Epithelial cell of esophagus (primary cell): ENCODE data around the gene SETD5.
A peak's percentile ranks its signal among the peaks of the same experiment; 100 is the strongest.

Experiments
- DNase-seq: peaks from one replicate; pipeline ENCODE4 v3.0.0; 2010; ENCODE audit warnings: low read depth
- H3K4me3 ChIP-seq: 2 replicates; pipeline ENCODE4 v1.5.1; 2011; ENCODE audit warnings: mild to moderate bottlenecking, low read length, control low read depth
- TF ChIP-seq, protein P1 (sequence below): IDR thresholded peaks from 2 replicates; pipeline ENCODE4 v1.5.1; 2011; ENCODE audit warnings: low read depth, mild to moderate bottlenecking, low read length, control low read depth, inconsistent platforms; ENCODE audit not compliant: insufficient read depth; ENCODE audit errors: missing control alignments

The SETD5 gene

DNA sequence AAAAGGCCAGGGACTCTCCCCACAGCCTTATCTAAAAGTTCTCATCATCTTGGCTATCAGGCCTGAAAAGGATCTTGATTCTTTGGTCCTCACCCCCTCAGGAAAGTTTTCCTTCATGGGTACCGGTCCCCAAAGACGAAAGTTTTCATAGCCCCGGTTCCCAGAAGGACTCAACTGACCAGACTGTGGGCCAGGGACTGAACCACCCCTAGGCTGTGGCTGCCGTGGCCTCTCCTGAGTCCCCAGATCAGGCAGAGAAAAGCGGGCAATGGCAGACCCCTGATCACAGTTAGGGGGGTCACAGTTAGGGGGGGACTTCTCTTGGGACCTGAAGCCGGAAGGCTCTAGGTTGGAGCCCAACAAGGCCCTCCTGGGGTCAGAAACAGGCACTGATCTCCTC, 101.4 kb downstream of the SETD5 start:
- TF ChIP-seq, protein P1, sequence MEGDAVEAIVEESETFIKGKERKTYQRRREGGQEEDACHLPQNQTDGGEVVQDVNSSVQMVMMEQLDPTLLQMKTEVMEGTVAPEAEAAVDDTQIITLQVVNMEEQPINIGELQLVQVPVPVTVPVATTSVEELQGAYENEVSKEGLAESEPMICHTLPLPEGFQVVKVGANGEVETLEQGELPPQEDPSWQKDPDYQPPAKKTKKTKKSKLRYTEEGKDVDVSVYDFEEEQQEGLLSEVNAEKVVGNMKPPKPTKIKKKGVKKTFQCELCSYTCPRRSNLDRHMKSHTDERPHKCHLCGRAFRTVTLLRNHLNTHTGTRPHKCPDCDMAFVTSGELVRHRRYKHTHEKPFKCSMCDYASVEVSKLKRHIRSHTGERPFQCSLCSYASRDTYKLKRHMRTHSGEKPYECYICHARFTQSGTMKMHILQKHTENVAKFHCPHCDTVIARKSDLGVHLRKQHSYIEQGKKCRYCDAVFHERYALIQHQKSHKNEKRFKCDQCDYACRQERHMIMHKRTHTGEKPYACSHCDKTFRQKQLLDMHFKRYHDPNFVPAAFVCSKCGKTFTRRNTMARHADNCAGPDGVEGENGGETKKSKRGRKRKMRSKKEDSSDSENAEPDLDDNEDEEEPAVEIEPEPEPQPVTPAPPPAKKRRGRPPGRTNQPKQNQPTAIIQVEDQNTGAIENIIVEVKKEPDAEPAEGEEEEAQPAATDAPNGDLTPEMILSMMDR = no peak
- H3K4me3 ChIP-seq = no peak overlapping the region

DNA sequence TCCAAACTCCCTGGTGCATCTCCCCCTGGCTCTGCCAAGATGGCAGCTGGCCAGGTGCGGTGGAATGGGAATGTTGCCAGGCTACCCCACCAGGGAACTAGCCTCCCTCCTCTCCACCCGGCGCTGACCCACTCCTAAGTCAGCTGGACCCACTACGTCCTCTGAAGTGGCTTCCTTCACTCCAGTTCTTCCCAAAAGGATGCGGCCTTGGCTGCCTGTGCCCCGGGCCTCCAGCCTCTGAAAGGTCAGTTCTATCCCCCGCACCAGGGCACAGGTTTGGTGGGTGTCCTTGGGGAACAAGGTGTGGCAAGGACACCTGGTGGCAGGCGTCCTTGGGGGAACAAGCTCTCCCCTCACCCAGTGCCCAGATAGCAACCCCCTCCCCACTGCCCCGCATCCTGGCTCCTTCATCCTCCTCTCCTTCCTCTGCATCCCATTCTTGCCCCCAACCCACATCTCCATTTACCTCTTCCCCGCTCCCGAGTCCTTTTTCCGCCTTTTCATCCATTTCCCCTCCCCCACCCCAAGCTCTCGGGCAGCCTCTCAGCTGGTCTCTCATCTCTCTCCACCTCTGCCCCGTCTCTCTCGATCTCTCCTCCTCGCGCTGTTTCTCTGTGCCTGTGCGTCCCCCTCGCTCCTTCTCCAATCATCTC, 102.2 kb downstream of the SETD5 start:
- no peak overlapping the region for H3K4me3 ChIP-seq
- no peak for DNase-seq
- TF ChIP-seq, protein P1 = no peak

More for the DNA sequence above, 101.4 kb downstream of the SETD5 start:
- DNase-seq = no peak

DNA sequence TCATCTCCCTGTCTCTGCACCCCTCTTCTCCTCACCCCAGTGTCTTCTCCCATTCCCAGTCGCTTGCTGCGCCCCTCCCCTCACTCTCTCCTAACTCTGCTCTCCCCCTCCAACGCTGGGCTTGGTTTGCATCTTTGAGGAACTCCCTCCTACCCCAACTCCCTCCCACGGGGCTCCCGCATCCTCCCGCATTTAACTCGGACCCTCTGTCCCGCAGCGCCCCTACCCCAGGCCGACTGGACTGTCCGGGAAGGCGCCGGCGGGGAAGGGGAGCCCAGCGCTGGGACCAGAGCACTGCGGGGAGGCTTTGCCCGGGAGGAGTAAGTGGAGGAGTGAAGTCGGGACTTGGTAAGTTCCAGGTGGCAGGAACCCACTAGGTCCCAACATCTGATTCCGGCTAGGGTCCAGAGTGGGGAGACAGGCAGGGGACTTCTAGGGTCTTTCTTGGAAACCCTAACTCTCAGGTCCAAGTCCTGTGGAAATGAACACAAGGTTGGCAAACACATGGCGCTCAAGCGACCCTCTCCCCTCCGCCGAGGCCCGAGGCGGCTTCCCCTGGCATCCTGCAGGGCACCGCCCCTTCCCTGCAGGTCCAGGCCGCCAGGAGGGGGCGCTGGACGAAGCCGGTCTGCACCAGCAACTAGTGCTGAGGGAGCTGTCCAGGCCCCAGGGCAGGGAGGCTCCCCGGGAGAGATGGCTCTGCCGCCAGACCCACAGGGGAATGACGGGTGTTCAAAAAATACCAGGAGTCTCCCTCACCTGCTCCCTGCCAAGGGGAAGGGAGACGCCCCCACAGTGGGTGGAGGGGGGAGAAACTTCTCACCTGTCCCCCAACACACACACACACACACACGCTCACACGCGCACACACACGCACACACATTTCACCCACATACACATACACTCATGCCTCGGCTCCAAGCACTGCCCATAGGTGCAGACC, 103.0 kb downstream of the SETD5 start:
- H3K4me3 ChIP-seq = no peak overlapping the region
- TF ChIP-seq, protein P1 = peak; percentile 68
- peak; percentile 76 for DNase-seq

DNA sequence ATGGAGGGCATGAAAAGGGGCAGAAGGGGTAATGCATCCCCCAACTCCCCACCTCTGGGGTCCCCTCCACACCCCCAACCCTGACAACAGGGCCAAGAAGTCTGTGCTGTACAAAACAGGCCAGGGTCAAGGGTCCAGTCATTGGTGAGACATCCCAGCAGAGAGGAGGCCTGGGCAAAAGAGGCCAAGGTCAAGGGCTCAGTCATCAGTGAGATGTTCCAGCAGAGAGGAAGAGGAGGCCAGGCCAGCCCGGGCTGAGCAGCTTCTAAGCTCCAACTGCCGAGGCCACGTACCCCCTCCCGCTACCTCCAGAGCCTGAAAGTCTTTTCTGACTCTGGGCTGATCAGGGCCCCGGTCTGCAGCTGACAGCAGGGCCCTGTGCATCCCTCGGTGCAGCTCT, 103.8 kb downstream of the SETD5 start:
- TF ChIP-seq, protein P1 = no peak
- H3K4me3 ChIP-seq = no peak overlapping the region
- DNase-seq = no peak

DNA sequence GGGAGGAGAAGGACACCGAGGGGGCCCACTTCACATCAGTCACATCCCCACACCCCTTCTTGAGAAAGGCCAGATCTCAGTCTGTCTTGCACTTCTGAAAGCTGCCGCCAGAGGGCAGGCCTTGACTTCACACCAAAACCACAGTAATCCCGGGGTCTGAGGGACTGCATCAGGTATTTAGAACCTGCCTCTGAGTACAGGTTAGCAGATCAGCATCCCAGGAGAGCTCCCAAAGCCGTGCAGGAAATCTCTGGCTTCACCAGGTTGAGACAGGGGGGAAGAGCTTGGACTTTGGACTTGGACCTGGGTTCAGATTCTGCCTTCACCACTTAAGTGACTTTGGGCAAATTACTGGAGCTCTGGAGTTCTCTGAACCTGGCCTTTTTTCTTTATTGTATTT, 105.9 kb downstream of the SETD5 start:
- DNase-seq = peak; percentile 76
- TF ChIP-seq, protein P1 = peak; percentile 93
- H3K4me3 ChIP-seq = no peak overlapping the region

DNA sequence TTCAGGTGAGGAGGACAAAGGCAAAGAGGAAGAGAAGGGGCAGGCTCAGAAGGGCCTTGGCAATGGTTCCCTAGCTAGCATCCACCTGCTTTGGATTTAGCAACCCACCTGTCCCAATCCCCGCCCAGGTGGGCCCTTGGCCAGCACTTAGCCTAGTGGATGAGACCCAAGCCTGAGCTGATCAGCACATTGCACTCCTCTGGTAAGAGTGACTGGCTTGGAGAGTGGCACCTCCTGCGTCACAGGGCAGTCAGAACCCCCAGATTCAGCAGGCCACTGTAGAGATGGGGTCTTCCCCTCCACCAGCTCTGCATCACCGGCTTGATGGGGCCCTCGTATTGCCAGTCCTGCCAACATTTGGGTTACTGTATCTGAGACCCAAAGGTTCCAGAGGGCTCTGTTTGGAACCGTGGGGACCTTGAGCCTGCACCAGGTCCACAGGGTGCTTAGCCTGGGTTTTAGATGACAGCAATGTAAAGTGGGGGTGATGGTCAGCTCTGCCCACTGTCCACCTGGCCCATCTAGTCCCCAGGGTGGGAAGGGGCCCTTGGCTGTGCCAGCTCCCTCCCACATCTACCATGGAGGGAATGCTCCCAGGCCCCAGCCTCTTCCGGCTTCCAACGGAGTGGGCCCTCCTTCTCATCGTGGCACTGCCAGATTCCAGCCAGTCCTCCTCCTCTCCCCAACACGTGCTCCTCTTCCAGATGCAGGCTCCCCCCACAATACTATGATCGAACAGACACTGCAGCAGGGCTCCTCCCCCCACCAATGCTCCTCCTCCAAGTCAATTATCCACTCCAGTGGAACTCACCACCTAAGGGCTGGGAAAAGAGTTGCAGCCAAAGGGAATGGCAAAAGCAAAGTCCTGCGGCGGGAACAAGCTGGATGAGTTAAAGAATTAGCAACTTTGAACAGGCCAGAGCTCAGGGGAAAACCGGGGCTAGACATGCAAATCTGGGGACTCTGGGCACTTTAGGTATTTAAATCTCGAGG, 110.5 kb downstream of the SETD5 start:
- TF ChIP-seq, protein P1 = no peak
- H3K4me3 ChIP-seq = no peak overlapping the region
- no peak for DNase-seq
